IPS-18c (cell line): ENCODE data around the gene ARID5B.
A peak's percentile ranks its signal among the peaks of the same experiment; 100 is the strongest.
"Not testable (repeated sequence)": the region's sequence is repeated elsewhere in the genome, so short reads cannot be mapped to it uniquely, and the experiment has no call there.

Experiments
- H3K4me3 ChIP-seq: 2 replicates; pipeline ENCODE4 v1.7.0; 2013; ENCODE audit warnings: low read depth, mild to moderate bottlenecking, low read length, moderate library complexity; ENCODE audit not compliant: insufficient read depth
- H3K9me3 ChIP-seq: one replicate; pipeline ENCODE4 v1.6.1; 2013; ENCODE audit warnings: mild to moderate bottlenecking, low read length, moderate library complexity; ENCODE audit not compliant: control insufficient read depth, insufficient read depth

The ARID5B gene, protein sequence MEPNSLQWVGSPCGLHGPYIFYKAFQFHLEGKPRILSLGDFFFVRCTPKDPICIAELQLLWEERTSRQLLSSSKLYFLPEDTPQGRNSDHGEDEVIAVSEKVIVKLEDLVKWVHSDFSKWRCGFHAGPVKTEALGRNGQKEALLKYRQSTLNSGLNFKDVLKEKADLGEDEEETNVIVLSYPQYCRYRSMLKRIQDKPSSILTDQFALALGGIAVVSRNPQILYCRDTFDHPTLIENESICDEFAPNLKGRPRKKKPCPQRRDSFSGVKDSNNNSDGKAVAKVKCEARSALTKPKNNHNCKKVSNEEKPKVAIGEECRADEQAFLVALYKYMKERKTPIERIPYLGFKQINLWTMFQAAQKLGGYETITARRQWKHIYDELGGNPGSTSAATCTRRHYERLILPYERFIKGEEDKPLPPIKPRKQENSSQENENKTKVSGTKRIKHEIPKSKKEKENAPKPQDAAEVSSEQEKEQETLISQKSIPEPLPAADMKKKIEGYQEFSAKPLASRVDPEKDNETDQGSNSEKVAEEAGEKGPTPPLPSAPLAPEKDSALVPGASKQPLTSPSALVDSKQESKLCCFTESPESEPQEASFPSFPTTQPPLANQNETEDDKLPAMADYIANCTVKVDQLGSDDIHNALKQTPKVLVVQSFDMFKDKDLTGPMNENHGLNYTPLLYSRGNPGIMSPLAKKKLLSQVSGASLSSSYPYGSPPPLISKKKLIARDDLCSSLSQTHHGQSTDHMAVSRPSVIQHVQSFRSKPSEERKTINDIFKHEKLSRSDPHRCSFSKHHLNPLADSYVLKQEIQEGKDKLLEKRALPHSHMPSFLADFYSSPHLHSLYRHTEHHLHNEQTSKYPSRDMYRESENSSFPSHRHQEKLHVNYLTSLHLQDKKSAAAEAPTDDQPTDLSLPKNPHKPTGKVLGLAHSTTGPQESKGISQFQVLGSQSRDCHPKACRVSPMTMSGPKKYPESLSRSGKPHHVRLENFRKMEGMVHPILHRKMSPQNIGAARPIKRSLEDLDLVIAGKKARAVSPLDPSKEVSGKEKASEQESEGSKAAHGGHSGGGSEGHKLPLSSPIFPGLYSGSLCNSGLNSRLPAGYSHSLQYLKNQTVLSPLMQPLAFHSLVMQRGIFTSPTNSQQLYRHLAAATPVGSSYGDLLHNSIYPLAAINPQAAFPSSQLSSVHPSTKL

DNA sequence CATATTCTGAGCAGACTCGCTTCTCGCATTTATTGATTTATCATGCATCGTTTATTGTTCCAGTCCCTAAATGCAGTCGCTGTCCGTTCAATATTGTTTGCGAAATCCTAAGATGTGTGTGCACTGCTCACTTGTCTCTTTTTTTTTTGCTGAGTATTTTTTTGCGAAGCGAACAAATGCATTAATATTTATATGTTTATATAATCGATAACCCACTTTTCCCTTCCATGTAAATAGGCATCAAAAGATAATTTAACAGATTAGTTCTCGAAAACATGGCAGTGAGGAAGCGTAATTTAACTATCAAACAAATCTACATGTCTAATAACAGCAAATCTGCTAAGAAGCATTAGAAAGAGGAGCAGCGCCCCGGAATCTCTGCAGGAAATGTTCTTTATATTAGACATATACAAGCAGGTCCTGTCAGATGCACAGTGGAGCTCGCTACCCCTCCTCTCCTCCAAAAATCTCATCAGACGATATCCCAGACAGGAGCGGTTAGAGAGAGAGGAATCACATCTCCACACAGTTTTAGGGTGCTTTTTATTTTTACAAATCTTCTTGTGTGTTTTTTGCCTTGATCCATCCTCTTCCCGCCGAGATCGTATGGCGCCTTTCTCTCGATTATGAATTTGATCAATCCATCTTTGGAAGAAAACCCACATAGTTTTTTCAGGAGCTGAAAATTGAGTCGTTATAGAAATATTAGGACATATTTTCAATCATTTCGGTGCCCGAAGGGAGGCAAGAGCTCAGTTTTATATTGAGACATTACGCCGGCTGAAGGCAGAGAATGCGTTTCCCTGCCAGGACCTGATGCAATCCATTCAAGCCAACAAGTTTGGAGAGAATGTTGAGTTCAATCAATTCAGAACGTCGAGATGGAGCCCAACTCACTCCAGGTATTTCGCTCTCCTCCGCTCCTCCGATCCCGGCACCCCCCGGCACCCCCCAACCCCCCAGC is at the start of gene ARID5B:
Gene ARID5B, plus strand, starts transcription at position 871 of the 964 bp plus-strand sequence. Its CDS starts 11 bp downstream, at position 882.
- H3K9me3 ChIP-seq: no peaks in the 10 kb centered on the region
- peak within 1 kb of the TSS; percentile 79 for H3K4me3 ChIP-seq

DNA sequence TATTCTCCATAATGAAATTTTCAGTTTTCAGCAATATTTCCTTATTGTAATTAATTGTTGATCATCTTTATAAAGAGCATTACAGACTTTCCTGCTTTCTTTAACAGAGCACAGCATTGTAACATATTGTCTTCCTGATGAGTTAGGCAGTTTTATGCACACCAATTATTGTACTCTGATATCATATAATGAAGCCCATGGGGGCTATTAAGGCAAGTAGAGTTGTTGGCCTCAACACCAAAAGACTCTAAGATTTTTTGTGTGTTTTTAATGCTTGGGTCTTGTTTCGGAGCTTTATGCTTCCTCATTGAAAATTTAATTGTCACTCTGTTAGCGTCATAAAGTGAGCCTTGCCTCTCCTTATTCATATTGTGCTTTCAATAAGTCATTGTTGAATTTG is 49.2 kb upstream of the ARID5B start:
- no peaks in the 10 kb centered on the region for H3K9me3 ChIP-seq

DNA sequence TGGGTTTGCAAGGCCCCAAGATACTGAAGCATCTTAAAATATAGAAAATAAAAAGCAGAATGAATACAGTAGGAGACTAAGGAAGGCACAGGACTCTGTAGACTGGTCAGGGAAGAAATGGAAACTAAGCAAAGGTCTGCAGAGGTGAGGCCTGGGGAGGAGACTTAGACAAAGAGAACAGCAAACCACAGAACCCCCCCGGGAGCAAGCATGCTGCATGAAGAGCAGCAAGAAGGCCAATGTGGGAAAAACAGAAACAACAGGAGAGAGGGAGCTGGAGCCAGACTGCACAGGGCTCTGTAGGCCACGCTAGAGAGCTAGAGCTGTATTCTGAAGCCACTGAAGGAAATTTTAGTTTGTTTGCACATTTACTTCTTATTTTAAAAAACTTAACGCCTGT is 45.7 kb upstream of the ARID5B start:
- H3K9me3 ChIP-seq: no peaks in the 10 kb centered on the region
- H3K4me3 ChIP-seq: no peak overlapping the region

More for the DNA sequence above, 49.2 kb upstream of the ARID5B start:
- H3K4me3 ChIP-seq: no peak overlapping the region

DNA sequence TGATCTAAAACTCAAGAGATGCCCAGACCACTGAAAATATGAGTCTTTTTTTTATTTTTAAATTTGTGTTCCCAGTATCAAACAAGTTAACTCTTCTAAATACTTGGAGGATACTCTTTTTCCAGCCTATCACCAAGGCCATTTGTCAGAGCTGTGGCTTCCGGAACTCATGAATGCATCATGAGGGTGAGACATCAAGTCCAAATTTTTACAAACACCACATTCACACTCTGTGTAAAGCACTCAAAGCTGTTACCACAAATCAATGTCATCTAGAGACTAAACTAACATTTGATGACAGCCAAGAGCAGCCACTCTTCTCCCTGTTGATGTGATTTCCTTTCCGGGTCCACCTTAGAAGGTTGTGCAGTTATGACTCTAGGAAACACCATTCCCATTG is 43.8 kb upstream of the ARID5B start:
- no peaks in the 10 kb centered on the region for H3K9me3 ChIP-seq
- no peak overlapping the region for H3K4me3 ChIP-seq

DNA sequence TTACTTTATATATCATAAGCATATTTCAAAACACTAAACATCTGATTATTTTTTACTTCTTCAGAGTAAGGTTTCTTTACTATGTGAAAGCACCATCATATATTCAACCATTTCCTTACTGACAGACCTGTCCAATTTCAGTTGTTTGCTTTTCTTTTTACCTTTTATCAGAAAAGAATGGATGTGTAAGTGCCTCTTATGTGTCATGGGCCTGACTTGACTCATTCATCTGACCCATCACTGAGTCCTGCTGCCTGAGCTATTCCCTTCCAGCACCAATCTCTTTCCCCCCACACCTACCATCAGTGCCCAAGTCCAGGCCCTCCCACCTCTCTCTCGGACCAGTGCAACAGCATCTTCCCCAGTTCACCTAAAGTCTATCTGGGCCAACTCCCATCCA is 41.7 kb upstream of the ARID5B start:
- Histone ChIP-seq H3K9me3 (no peaks in the 10 kb centered on the region), H3K4me3 (no peak overlapping the region)

DNA sequence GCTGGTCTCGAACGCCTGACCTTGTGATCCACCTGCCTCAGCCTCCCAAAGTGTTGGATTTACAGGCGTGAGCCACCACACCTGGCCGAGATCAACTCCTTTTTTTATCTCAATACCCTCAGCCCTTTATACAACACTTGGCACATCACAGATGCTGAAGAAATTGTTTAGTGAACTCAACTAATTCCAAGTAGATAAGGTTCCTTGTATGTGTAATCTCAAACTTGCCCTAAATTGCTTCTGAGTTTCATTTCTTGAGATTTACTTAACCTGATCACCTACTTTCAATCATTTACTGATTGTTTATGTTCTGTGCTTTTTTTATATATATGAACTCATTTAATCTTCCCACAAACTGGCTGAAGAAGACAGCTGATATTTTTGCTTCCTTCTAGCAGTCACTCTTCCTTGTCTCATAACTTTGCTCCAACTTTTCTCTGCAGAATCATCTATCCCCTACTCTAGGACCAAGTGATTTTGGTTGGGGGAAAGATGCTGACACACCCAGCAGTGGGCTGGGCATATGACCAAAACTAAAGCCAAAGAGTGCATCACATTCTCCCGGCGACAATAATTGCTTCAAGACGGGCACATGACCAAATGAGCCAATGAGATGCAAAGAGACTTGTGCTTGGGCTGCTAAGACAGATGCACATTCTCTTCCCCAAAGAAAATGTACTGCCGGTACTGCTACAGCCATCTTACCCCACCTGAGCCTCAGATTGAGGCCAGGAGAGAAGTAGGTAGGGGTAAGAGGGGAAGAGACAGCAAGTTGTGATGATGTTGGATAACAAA is 40.3 kb upstream of the ARID5B start:
- H3K9me3 ChIP-seq: no peaks in the 10 kb centered on the region

DNA sequence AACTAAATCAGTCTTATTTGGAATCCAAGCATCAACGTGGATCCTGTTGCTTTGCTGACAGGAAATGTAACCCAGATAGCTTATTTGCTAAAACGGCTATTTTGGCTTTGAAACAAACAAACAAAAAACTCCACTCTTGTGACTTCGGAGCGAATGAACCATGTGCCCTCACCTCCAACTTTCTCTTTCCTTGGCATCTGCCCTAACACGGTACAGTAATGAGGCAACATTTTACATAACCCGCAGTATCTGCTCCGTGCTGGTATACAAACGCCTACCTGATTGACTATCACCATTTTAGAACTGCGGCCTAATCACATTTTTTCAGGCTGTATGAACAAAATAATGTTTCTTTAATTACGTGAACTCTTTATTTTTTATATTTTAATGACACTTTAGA is 37.5 kb upstream of the ARID5B start:
- Histone ChIP-seq H3K9me3 (no peaks in the 10 kb centered on the region), H3K4me3 (no peak overlapping the region)

More for the DNA sequence above, 40.3 kb upstream of the ARID5B start:
- no peak overlapping the region for H3K4me3 ChIP-seq

DNA sequence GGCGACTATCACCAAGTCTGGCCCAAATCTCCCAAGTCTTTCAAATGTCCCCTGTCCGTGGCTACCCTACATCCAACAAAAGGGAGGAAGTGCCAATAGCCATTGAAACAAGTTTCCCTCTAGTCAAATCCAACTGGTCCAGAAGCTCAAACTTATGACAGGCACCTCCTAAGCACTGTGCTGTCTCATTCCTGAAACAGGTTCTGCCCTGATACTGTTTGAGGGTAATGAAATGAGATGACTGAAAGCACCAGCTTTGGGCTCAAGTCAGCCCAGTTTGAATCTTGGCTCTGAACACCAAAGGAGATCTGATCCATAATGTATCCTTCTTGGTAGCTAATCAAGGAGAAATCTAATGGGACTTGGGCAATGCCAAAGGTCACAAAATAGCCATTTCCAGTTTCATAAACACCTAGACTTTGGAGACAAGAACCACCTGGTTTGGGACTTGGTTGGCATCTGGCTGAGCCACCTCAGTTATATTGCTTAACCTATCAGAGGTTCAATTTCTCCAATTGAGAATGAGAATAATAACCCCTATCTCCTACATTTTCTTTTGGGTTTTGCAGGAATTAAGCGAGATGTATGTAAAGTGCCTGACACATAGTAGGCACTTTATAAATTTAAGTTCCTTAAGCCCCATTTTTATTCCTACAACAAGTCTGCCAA is 34.7 kb upstream of the ARID5B start:
- Histone ChIP-seq H3K4me3 (no peak overlapping the region), H3K9me3 (no peaks in the 10 kb centered on the region)

DNA sequence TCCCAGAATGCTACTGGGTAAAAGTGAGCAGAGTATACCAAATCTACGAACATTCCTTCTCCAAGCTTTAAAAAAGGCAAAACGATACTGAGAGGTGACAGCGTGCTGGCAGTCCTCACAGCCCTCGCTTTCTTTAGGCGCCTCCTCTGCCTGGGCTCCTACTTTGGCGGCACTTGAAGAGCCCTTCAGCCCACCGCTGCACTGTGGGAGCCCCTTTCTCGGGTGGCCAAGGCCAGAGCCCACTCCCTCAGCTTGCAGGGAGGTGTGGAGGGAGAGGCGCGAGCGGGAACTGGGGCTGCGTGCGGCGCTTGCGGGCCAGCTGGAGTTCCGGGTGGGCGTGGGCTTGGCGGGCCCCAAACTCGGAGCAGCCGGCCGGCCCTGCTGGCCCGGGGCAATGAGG is 34.1 kb upstream of the ARID5B start:
- not testable (repeated sequence) for H3K4me3 ChIP-seq, H3K9me3 ChIP-seq

DNA sequence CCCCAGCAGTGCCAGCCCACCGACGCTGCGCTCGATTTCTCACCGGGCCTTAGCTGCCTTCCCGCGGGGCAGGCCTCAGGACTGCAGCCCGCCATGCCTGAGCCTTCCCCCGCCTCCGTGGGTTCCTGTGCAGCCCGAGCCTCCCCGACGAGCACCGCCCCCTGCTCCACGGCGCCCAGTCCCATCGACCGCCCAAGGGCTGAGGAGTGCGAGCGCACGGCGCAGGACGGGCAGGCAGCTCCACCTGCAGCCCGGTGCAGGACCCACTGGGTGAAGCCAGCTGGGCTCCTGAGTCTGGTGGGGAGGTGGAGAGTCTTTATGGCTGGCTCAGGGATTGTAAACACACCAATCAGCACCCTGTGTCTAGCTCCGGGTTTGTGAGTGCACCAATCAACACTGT is 33.7 kb upstream of the ARID5B start:
- H3K9me3 ChIP-seq, H3K4me3 ChIP-seq: not testable (repeated sequence)

DNA sequence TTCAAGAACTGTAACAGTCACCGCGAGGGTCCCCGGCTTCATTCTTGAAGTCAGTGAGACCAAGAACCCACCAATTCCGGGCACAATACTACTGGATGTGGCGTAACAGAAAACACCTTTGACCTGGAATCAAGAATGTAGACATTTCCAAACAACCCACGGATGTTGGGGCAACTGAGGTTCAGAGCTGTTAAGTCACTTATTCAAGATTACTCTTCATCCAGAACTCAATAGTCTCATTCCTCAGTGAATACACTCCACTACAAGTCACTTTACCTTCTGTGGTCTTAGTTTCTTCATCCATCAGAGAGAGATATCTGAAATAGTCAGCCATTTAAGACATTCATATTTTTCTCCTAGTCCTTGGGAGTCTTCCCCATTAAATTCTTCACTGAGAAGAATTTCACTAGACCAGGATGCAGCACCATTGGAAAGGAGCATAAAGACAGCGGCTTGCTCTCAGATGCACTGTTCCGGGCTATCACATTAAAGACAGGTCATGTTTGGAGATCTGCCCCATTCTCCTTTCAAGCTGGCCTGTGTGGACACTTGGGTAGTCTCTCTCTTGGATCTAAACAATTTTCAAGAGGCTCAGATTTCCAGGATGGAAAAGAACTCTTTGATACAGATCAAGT is 32.3 kb upstream of the ARID5B start:
- no peak overlapping the region for H3K4me3 ChIP-seq
- H3K9me3 ChIP-seq: no peaks in the 10 kb centered on the region

DNA sequence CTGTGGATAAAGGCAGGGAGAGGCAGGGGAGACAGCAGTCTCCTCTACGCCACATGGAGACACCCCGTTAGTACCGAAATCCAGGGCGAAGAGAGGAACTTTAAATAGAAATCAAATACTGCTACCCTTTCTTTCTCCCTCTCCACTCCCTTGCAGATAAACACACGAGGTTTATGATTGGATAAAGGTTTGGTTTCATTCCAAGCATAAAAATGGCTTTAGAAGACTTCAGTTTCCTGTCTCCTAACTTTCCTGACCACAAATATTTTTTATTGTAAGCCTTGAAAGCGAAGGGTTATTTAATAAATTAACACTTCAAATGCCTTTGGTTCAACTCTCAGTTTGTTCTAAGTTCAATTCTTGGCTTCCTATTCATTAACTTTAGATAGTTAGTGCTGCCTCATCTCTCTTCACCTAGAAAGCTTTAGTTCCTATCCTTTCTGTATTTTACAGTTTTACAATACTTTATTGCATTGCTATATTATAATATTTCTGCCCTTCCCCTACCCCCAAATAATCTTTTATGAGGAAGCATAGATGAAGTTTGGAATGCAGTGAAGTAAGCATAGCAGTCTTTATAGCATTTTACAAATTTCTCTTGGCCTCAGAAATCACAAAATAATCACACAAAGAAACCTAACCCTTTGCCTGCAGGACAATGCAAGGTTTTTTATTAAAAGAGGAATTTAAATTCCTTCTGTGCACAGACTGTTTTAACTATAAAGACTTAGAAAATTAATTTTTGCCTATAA is 31.5 kb upstream of the ARID5B start:
- Histone ChIP-seq H3K4me3 (no peak overlapping the region), H3K9me3 (no peaks in the 10 kb centered on the region)

DNA sequence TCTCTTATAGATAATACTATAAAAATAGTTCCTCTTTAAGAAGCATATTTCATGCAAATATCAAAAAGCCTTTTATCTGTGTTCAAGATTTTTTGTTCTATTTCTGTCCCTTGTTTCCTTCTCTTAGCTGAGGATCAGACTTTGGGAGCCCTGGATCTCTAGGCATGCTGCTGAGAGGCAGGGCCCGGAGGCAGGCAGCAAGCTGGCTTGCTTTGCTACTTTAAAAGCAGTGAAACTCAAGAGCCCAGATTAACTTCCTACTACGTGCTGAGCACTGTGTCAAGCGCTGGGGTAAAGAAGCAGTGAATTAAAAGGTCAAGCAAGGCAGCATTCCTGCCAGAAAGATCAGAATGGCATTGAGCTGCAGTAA is 31.0 kb upstream of the ARID5B start:
- no peaks in the 10 kb centered on the region for H3K9me3 ChIP-seq

DNA sequence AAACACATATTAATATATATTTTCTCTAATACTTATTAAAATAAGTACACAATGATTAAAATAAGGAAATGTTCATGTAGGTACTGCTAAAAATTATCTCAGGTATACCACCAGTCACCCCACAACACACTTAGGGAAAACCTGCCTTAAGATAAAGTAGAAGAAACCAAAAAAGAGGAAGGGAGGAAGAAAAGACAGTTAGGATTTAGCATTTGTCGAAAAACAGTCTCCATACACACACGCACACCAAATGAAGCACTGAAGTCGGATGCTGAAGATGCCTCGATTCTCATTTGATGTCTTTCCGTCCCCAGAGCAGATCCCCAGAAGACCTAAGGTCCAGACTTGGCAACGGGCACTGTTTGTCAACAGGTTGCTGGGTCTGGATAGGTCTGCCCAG is 30.0 kb upstream of the ARID5B start:
- H3K9me3 ChIP-seq: no peaks in the 10 kb centered on the region
- no peak overlapping the region for H3K4me3 ChIP-seq

More for the DNA sequence above, 31.0 kb upstream of the ARID5B start:
- no peak overlapping the region for H3K4me3 ChIP-seq
